Cardiac muscle cell (in vitro differentiated cells and primary cell): ENCODE measurements around the gene PLOD2. TPM values are rescaled to one million over a fixed set of nuclear protein-coding genes. Genes with fewer than 3 reads are reported as not detected.

Source experiments
- DNase-seq, 2 donors: peaks; one replicate each; pipeline versions ENCODE4 v3.0.0 to v3.0.0-alpha.2; 2010 to 2017; ENCODE audit warnings: low read depth in 1 of 2, low spot score in 1 of 2
- H3K27ac ChIP-seq: fragments of 200-600 bp; sonication (generic); 2 replicates; pipeline ENCODE4 v1.5.1; 2016
- H3K27me3 ChIP-seq: fragments of 200-600 bp; sonication (generic); 2 replicates; pipeline ENCODE4 v1.6.0; 2016; ENCODE audit warnings: control low read depth
- H3K36me3 ChIP-seq: fragments of 200-600 bp; sonication (generic); 2 replicates; pipeline ENCODE4 v1.5.1; 2016; ENCODE audit warnings: control low read depth
- H3K4me1 ChIP-seq: fragments of 200-600 bp; sonication (generic); 2 replicates; pipeline ENCODE4 v1.8.1; 2017; ENCODE audit warnings: low read depth, mild to moderate bottlenecking, mixed run types
- H3K4me3 ChIP-seq: fragments of 200-600 bp; sonication (generic); 2 replicates; pipeline ENCODE4 v1.5.1; 2016; ENCODE audit warnings: mild to moderate bottlenecking
- H3K9me3 ChIP-seq: fragments of 200-600 bp; sonication (generic); 2 replicates; pipeline ENCODE4 v1.5.1; 2017; ENCODE audit warnings: low read depth, mild to moderate bottlenecking, control low read depth
- CTCF ChIP-seq: IDR thresholded peaks from 2 replicates; pipeline ENCODE4 v1.5.1; 2012; ENCODE audit warnings: low read depth, mild to moderate bottlenecking, low read length
- polyA plus RNA-seq: library from polyadenylated mRNA; unstranded; fragments of >200 nt; fragmentation: Nextera tagmentation; extraction: Ambion mirVana; gene quantifications from 2 replicates; pipeline ENCODE4 v1.2.1, GENCODE V29; 2016
- total RNA-seq: library from RNA; depleted of rRNA; stranded (reverse); fragments of >200 nt; gene quantifications from 2 replicates; pipeline ENCODE4 v1.2.3, GENCODE V29; 2016

The PLOD2 gene
- total and polyA plus RNA-seq, 2 experiments from 2014 or later = 82.1 to 108 TPM

- Histone ChIP-seq H3K27ac (peak overlapping the region; percentile 56), H3K36me3 (no peaks in the 10 kb centered on the region), H3K4me1 (peaks cover 66% of the 10 kb centered on the region), H3K4me3 (no peak overlapping the region), H3K9me3 (no peaks in the 10 kb centered on the region), H3K27me3 (no peaks in the 10 kb centered on the region)
- TF ChIP-seq CTCF = no peak
- peak; percentile 26 to 59 for DNase-seq
Measured at GRCh38 chr3:146142757-146143156, 18.2 kb downstream of the PLOD2 start.

- Histone ChIP-seq H3K36me3 (no peaks in the 10 kb centered on the region), H3K27ac (peak overlapping the region; percentile 52), H3K9me3 (no peaks in the 10 kb centered on the region), H3K4me1 (peaks cover 48% of the 10 kb centered on the region), H3K27me3 (no peaks in the 10 kb centered on the region), H3K4me3 (no peak overlapping the region)
- no peak for TF ChIP-seq CTCF
- DNase-seq = no peak
Measured at GRCh38 chr3:146139586-146140110, 21.3 kb downstream of the PLOD2 start.

DNA sequence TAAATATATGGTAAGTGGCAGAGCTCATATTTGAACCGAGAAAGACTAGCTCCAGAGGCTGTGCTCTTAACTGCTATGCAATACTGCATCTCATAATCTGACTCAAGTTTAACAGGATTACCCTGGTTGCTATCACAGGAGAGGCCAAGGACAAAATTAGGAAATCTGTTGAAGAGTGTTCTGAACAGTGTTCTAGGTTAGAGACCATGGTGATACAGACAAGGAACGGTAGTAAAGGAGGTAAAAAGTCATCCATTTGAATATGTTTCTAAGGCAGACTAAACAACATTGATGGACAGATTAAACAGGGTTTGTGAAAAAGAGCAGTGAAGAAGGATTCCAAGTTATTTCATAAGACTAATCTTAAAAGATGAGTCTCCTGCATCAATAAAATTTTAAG is 22.1 kb downstream of the PLOD2 start:
- Histone ChIP-seq H3K27ac (peak overlapping the region; percentile 34), H3K9me3 (no peaks in the 10 kb centered on the region), H3K4me3 (no peak overlapping the region), H3K27me3 (no peaks in the 10 kb centered on the region), H3K4me1 (peaks cover 43% of the 10 kb centered on the region), H3K36me3 (no peaks in the 10 kb centered on the region)
- no peak for DNase-seq
- no peak for TF ChIP-seq CTCF

- TF ChIP-seq CTCF = no peak
- peaks cover 28% of the 10 kb centered on the region for H3K4me1 ChIP-seq
- no peaks in the 10 kb centered on the region for H3K27me3 ChIP-seq
- no peaks in the 10 kb centered on the region for H3K9me3 ChIP-seq
- no peak for DNase-seq
- H3K27ac ChIP-seq = no peak overlapping the region
- no peaks in the 10 kb centered on the region for H3K36me3 ChIP-seq
- no peak overlapping the region for H3K4me3 ChIP-seq
Measured at GRCh38 chr3:146136647-146137046, 24.3 kb downstream of the PLOD2 start.

- Histone ChIP-seq H3K36me3 (no peaks in the 10 kb centered on the region), H3K27me3 (no peaks in the 10 kb centered on the region), H3K4me3 (no peak overlapping the region), H3K27ac (peak overlapping the region; percentile 57), H3K4me1 (peaks cover 16% of the 10 kb centered on the region), H3K9me3 (no peaks in the 10 kb centered on the region)
- no peak for TF ChIP-seq CTCF
- no peak for DNase-seq
Measured at GRCh38 chr3:146134348-146135117, 26.5 kb downstream of the PLOD2 start.
